MCF 10A (cell line): ENCODE data around the gene ATP6AP2. TPM values are rescaled to one million over a fixed set of nuclear protein-coding genes. Genes with fewer than 3 reads are reported as not detected.
"Not testable (repeated sequence)": the region's sequence is repeated elsewhere in the genome, so short reads cannot be mapped to it uniquely, and the experiment has no call there.

Experiments
- BruUV-seq: library from RNA; stranded (reverse); fragments of 400-500 nt; replicated peaks from 2 replicates; lab custom pipeline; 2021; lab: Mats Ljungman, UMichigan
- CTCF ChIA-PET: fragments of 300-600 bp; sonication (Branson Sonifier 250); formaldehyde crosslinking; extraction: SDS; loops from one replicate; lab custom pipeline; 2021; ENCODE audit warnings: antibody characterized with exemption, inconsistent platforms; lab: Yijun Ruan, JAX
- POLR2A ChIA-PET: fragments of 300-600, 350-650 bp; sonication (Branson Sonifier 250); formaldehyde crosslinking; extraction: SDS; loops from one replicate; lab custom pipeline; 2020; ENCODE audit warnings: antibody characterized with exemption, inconsistent platforms; lab: Yijun Ruan, JAX
- DNase-seq: peaks from one replicate; pipeline ENCODE4 v3.0.0-alpha.2; 2018; ENCODE audit not compliant: unreplicated experiment
- H3K27ac Mint-ChIP-seq: one replicate; pipeline ENCODE4 v1.8.0; 2022; ENCODE audit warnings: mild to moderate bottlenecking, low read depth, mixed read lengths; ENCODE audit not compliant: unreplicated experiment
- H3K27me3 Mint-ChIP-seq: one replicate; pipeline ENCODE4 v1.8.0; 2022; ENCODE audit warnings: mixed read lengths; ENCODE audit not compliant: insufficient read depth, unreplicated experiment
- H3K36me3 Mint-ChIP-seq: one replicate; pipeline ENCODE4 v1.8.0; 2022; ENCODE audit warnings: mild to moderate bottlenecking, moderate library complexity, mixed read lengths; ENCODE audit not compliant: insufficient read depth, unreplicated experiment
- H3K4me1 Mint-ChIP-seq: one replicate; pipeline ENCODE4 v1.8.0; 2022; ENCODE audit warnings: mixed read lengths; ENCODE audit not compliant: insufficient read depth, unreplicated experiment
- H3K4me3 Mint-ChIP-seq: one replicate; pipeline ENCODE4 v1.8.0; 2022; ENCODE audit warnings: mild to moderate bottlenecking, moderate library complexity, mixed read lengths; ENCODE audit not compliant: unreplicated experiment
- H3K9me3 Mint-ChIP-seq: one replicate; pipeline ENCODE4 v1.8.0; 2022; ENCODE audit warnings: mixed read lengths; ENCODE audit not compliant: unreplicated experiment
- intact Hi-C: fragments of 100-400 bp; cut with micrococcal nuclease; formaldehyde crosslinking; loops from 2 replicates; pipeline ENCODE4 v1.14.1; 2022
- total RNA-seq: library from RNA; stranded (reverse); gene quantifications from 2 replicates; pipeline ENCODE4 v1.2.3, GENCODE V29; 2022
- TF ChIP-seq, protein P1 (sequence below): fragments of 200-600 bp; IDR thresholded peaks from one replicate; pipeline ENCODE4 v1.8.0; 2022; ENCODE audit warnings: antibody characterized with exemption, mild to moderate bottlenecking; ENCODE audit not compliant: unreplicated experiment

ATP6AP2 gene
- total RNA-seq, 1 experiment from 2014 or later = 69.4 TPM

DNA sequence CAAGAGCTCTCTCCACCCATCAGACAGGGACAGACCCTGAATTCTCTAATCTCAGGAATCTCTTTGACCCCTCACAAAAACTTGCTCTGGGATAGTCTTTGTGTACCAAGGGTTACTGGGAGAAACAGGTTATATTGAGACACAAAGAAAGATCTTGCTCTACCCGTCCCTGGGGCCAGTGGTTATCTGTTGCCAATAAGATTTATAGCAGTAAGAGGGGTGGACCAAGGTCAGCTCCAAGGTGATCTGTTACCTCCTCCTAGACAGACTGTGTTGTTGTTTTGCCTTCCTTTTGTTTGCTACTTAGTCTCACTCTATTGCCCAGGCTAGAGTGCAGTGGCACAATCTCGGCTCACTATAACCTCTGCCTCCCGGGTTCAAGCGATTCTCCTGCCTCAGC, 16.3 kb upstream of the ATP6AP2 start:
- POLR2A ChIA-PET = no interaction called here

DNA sequence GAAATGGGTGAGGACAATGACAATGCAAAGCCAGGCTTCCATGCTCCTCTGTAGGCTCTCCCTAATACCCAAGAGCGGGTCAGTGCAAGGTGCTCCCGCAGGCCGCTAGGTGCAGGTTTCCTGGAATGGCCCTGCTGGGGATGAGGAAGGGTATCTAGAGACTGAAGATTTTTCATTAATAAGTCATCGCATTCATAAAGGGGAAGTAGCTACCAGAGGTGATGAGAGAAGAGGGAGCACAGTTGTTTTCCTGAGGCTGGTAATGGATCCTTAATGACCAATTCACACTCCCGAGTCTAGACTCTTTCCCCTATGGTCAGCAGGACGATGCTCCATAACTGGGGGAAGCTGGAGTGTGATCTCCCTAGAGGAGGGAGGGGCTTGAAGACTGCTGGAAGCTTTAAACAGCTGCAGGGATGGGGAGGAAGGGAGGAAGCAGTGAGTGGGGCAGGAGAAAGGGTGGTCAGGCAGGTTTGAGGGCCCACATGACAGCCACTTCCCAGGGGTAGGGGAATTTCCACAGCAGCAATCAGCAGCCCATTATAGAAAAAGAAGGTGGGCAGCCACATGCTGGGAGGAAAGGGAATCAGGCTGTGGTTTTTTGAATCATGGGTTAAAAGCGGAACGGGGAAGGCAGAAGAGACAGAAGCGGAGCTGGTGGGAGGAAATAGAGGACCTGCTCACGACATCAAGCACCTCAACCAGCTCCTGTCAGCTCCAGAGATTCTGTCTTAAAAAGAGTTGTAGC, 10.2 kb upstream of the ATP6AP2 start:
- no peaks in the 10 kb centered on the region for H3K36me3 Mint-ChIP-seq
- TF ChIP-seq, protein P1, sequence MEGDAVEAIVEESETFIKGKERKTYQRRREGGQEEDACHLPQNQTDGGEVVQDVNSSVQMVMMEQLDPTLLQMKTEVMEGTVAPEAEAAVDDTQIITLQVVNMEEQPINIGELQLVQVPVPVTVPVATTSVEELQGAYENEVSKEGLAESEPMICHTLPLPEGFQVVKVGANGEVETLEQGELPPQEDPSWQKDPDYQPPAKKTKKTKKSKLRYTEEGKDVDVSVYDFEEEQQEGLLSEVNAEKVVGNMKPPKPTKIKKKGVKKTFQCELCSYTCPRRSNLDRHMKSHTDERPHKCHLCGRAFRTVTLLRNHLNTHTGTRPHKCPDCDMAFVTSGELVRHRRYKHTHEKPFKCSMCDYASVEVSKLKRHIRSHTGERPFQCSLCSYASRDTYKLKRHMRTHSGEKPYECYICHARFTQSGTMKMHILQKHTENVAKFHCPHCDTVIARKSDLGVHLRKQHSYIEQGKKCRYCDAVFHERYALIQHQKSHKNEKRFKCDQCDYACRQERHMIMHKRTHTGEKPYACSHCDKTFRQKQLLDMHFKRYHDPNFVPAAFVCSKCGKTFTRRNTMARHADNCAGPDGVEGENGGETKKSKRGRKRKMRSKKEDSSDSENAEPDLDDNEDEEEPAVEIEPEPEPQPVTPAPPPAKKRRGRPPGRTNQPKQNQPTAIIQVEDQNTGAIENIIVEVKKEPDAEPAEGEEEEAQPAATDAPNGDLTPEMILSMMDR = no peak
- peaks cover 86% of the 10 kb centered on the region for H3K27me3 Mint-ChIP-seq
- H3K9me3 Mint-ChIP-seq = no peaks in the 10 kb centered on the region
- POLR2A ChIA-PET = interaction anchor here (1.4 kb wide), 1 partner anchor 10 kb away, joined by 8 read pairs; the partner anchor contains the start of gene ATP6AP2
- BruUV-seq = no TSS peak
- no peak overlapping the region for H3K4me3 Mint-ChIP-seq
- H3K27ac Mint-ChIP-seq = no peak overlapping the region
- no peak for DNase-seq
- intact Hi-C loops = no loop called here
- no peaks in the 10 kb centered on the region for H3K4me1 Mint-ChIP-seq
- CTCF ChIA-PET = no interaction called here

More for the DNA sequence above, 16.3 kb upstream of the ATP6AP2 start:
- H3K27ac Mint-ChIP-seq = no peak overlapping the region
- BruUV-seq = no TSS peak
- H3K36me3 Mint-ChIP-seq = no peaks in the 10 kb centered on the region
- CTCF ChIA-PET = interaction anchor here (0.9 kb wide), 2 partner anchors 20 kb away, joined by 3 read pairs; no protein-coding TSS in a partner anchor
- no peak overlapping the region for H3K4me3 Mint-ChIP-seq
- intact Hi-C loops = no loop called here
- DNase-seq = no peak
- no peaks in the 10 kb centered on the region for H3K4me1 Mint-ChIP-seq
- H3K27me3 Mint-ChIP-seq = peaks cover 61% of the 10 kb centered on the region
- TF ChIP-seq, protein P1 = no peak
- no peaks in the 10 kb centered on the region for H3K9me3 Mint-ChIP-seq

DNA sequence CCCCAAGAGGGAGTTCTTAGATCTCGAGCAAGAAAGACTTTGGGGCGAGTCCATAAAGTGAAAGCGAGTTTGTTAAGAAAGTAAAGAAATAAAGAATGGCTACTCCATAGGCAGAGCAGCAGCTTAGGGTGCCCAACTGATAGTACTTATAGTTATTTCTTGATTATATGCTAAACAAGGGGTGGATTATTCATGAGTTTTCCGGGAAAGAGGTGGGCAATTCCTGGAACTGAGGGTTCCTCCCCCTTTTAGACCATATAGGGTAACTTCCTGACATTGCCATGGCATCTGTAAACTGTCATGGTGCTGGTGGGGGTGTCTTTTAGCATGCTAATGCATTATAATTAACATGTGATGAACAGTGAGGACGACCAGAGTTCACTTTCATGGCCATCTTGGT, 9.6 kb upstream of the ATP6AP2 start:
- H3K4me3 Mint-ChIP-seq, CTCF ChIA-PET, intact Hi-C loops, H3K27ac Mint-ChIP-seq, DNase-seq, BruUV-seq, H3K36me3 Mint-ChIP-seq, H3K9me3 Mint-ChIP-seq, H3K4me1 Mint-ChIP-seq, POLR2A ChIA-PET: not testable (repeated sequence)
- peaks cover 79% of the 10 kb centered on the region for H3K27me3 Mint-ChIP-seq

GRCh38 chrX:40571600-40571999, 9.2 kb upstream of the ATP6AP2 start:
- BruUV-seq = no TSS peak

More at GRCh38 chrX:40571600-40571999, 9.2 kb upstream of the ATP6AP2 start:
- intact Hi-C loops = no loop called here
- ChIA-PET CTCF (no interaction called here), POLR2A (no interaction called here)
- DNase-seq = no peak
- TF ChIP-seq, protein P1 = no peak
- no peak overlapping the region for H3K27ac Mint-ChIP-seq
- H3K4me1 Mint-ChIP-seq = no peaks in the 10 kb centered on the region
- H3K27me3 Mint-ChIP-seq = peaks cover 75% of the 10 kb centered on the region
- H3K4me3 Mint-ChIP-seq = no peak overlapping the region
- no peaks in the 10 kb centered on the region for H3K36me3 Mint-ChIP-seq
- H3K9me3 Mint-ChIP-seq = no peaks in the 10 kb centered on the region
